LNCaP clone FGC (cell line): ENCODE results near the gene IFNK.
"Not testable (repeated sequence)": the region's sequence is repeated elsewhere in the genome, so short reads cannot be mapped to it uniquely, and the experiment has no call there.

ENCODE experiments used
- DNase-seq: peaks from one replicate; pipeline ENCODE4 v3.0.0-alpha.2; 2011; ENCODE audit warnings: low read depth
- H3K4me3 ChIP-seq: 2 replicates; pipeline ENCODE4 v1.5.1; 2011; ENCODE audit warnings: mild to moderate bottlenecking, low read depth, low read length, control low read depth
- CTCF ChIP-seq: IDR thresholded peaks from 2 replicates; pipeline ENCODE4 v1.5.1; 2012; ENCODE audit warnings: mild to moderate bottlenecking; ENCODE audit not compliant: control insufficient read depth, insufficient read depth; ENCODE audit errors: extremely low read depth

IFNK gene

GRCh38 chr9:27496135-27496504 is 28.0 kb upstream of the IFNK start:
- no peak overlapping the region for H3K4me3 ChIP-seq
- no peak for DNase-seq
- no peak for TF ChIP-seq CTCF

GRCh38 chr9:27497883-27498417 is 26.1 kb upstream of the IFNK start:
- DNase-seq = no peak
- TF ChIP-seq CTCF = no peak
- H3K4me3 ChIP-seq = no peak overlapping the region

GRCh38 chr9:27499451-27499850 is 24.6 kb upstream of the IFNK start:
- no peak for TF ChIP-seq CTCF
- no peak overlapping the region for H3K4me3 ChIP-seq
- no peak for DNase-seq

- not testable (repeated sequence) for H3K4me3 ChIP-seq, DNase-seq
Observed at GRCh38 chr9:27500902-27501301, 23.2 kb upstream of the IFNK start.

- no peak for DNase-seq
- TF ChIP-seq CTCF = no peak
- H3K4me3 ChIP-seq = no peak overlapping the region
Observed at GRCh38 chr9:27503623-27504022, 20.5 kb upstream of the IFNK start.

- no peak for TF ChIP-seq CTCF
- no peak for DNase-seq
- H3K4me3 ChIP-seq = no peak overlapping the region
Observed at GRCh38 chr9:27504259-27504658, 19.8 kb upstream of the IFNK start.

GRCh38 chr9:27505744-27506161 is 18.3 kb upstream of the IFNK start:
- TF ChIP-seq CTCF = no peak

GRCh38 chr9:27506981-27507380 is 17.1 kb upstream of the IFNK start:
- no peak overlapping the region for H3K4me3 ChIP-seq
- no peak for TF ChIP-seq CTCF
- DNase-seq = no peak

More at GRCh38 chr9:27505744-27506161, 18.3 kb upstream of the IFNK start:
- H3K4me3 ChIP-seq = no peak overlapping the region
- DNase-seq = no peak
